ENCODE measurements around the gene IGF2. TPM values are rescaled to one million over a fixed set of nuclear protein-coding genes. Genes with fewer than 3 reads are reported as not detected.
A peak's percentile ranks its signal among the peaks of the same experiment; 100 is the strongest.

The IGF2 gene
- total RNA-seq, 3 donors from 2014 or later, result 7.6 to 27.6 (median 12.1) TPM

- DNase-seq (peak in 2 of 3 donors; percentile 10 to 40), ATAC-seq (no peak)
- no peaks in the 10 kb centered on the region for H3K4me1 ChIP-seq (ENCODE audit: low read depth)
- no peak for TF ChIP-seq CTCF (IDR thresholded peaks at IDR 0.05)
- no peaks in the 10 kb centered on the region for H3K36me3 ChIP-seq (ENCODE audit: low read depth)
- intact Hi-C loops (cut with DNase I, micrococcal nuclease), result no loop called here
- no peaks in the 10 kb centered on the region for H3K9me3 ChIP-seq
- no peak overlapping the region for H3K4me3 ChIP-seq
These were observed 9.4 kb downstream of the IGF2 start for GRCh38 chr11:2129699-2130366.

GRCh38 chr11:2129308-2129698 is 9.9 kb downstream of the IGF2 start:
- intact Hi-C loops (cut with DNase I, micrococcal nuclease), result no loop called here
- no peak for TF ChIP-seq CTCF (IDR thresholded peaks at IDR 0.05)
- Histone ChIP-seq H3K36me3 (ENCODE audit: low read depth) (no peaks in the 10 kb centered on the region), H3K4me3 (no peak overlapping the region), H3K9me3 (no peaks in the 10 kb centered on the region), H3K4me1 (ENCODE audit: low read depth) (no peaks in the 10 kb centered on the region)
- ATAC-seq (no peak), DNase-seq (peak in 2 of 3 donors; percentile 9 to 39)

GRCh38 chr11:2128511-2129307 is 10.5 kb downstream of the IGF2 start:
- Histone ChIP-seq H3K9me3 (no peaks in the 10 kb centered on the region), H3K4me1 (ENCODE audit: low read depth) (no peaks in the 10 kb centered on the region), H3K36me3 (ENCODE audit: low read depth) (no peaks in the 10 kb centered on the region), H3K4me3 (no peak overlapping the region)
- DNase-seq (peak in 1 of 3 donors; percentile 2), ATAC-seq (no peak)
- intact Hi-C loops (cut with DNase I, micrococcal nuclease), result no loop called here
- no peak for TF ChIP-seq CTCF (IDR thresholded peaks at IDR 0.05)

- no peaks in the 10 kb centered on the region for H3K4me1 ChIP-seq (ENCODE audit: low read depth)
- no peaks in the 10 kb centered on the region for H3K9me3 ChIP-seq
- no peak for TF ChIP-seq CTCF (IDR thresholded peaks at IDR 0.05)
- intact Hi-C loops (cut with DNase I, micrococcal nuclease), result no loop called here
- H3K4me3 ChIP-seq, result no peak overlapping the region
- H3K36me3 ChIP-seq (ENCODE audit: low read depth), result no peaks in the 10 kb centered on the region
- ATAC-seq (no peak), DNase-seq (peak in 2 of 3 donors; percentile 6 to 25)
These were observed 11.1 kb downstream of the IGF2 start for GRCh38 chr11:2128130-2128510.

GRCh38 chr11:2127482-2128129 is 11.6 kb downstream of the IGF2 start:
- TF ChIP-seq CTCF (IDR thresholded peaks at IDR 0.05), result no peak
- DNase-seq (peak in 2 of 3 donors; percentile 10 to 25), ATAC-seq (no peak)
- Histone ChIP-seq H3K9me3 (no peaks in the 10 kb centered on the region), H3K36me3 (ENCODE audit: low read depth) (no peaks in the 10 kb centered on the region), H3K4me3 (no peak overlapping the region), H3K4me1 (ENCODE audit: low read depth) (no peaks in the 10 kb centered on the region)
- intact Hi-C loops (cut with DNase I, micrococcal nuclease), result no loop called here

Data from mucosa of descending colon (tissue), 3 donors.